Measurements from ENCODE around the gene NUDT21. TPM values are rescaled to one million over a fixed set of nuclear protein-coding genes. Genes with fewer than 3 reads are reported as not detected.

Gene NUDT21
- total and polyA plus RNA-seq, 10 donors: 19.4 to 93.0 (median 65.4) TPM

DNA sequence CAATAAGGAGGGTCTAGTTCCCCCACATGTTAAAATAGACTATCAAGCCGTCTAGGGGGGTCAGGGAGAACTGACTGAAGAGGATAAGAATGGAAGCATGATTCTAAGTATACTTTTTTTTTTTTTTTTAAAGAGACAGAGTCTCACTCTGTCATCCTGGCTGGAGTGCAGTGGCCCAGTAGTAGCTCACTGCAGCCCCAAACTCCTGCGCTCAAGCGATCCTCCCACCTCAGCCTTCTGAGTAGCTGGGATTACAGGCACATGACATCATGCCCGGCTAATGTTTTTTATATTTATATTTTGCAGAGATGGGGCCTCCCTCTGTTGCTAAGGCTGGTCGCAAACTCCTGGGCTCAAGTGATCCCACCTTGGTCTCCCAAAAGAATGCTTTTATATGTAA, 40.0 kb downstream of the NUDT21 start:
- no peaks in the 10 kb centered on the region for H3K27me3 ChIP-seq (replicated peaks in 1 of 7)
- H3K4me3 ChIP-seq: no peak overlapping the region
- intact Hi-C loops (cut with DNase I; ENCODE audit: low total_unique reads): no loop called here
- 76 to 94% (median 91%) methylated on average over 5 of the region's 5 CpGs for WGBS, 5 donors
- no peak for DNase-seq
- H3K36me3 ChIP-seq: peaks cover 7 to 80% (median 45%) of the 10 kb centered on the region in 6 donors
- H3K27ac ChIP-seq: no peak overlapping the region
- TF ChIP-seq POLR2A (IDR thresholded peaks at IDR 0.05): no peak
- TF ChIP-seq POLR2AphosphoS5 (IDR thresholded peaks at IDR 0.05): no peak
- TF ChIP-seq, protein P1, sequence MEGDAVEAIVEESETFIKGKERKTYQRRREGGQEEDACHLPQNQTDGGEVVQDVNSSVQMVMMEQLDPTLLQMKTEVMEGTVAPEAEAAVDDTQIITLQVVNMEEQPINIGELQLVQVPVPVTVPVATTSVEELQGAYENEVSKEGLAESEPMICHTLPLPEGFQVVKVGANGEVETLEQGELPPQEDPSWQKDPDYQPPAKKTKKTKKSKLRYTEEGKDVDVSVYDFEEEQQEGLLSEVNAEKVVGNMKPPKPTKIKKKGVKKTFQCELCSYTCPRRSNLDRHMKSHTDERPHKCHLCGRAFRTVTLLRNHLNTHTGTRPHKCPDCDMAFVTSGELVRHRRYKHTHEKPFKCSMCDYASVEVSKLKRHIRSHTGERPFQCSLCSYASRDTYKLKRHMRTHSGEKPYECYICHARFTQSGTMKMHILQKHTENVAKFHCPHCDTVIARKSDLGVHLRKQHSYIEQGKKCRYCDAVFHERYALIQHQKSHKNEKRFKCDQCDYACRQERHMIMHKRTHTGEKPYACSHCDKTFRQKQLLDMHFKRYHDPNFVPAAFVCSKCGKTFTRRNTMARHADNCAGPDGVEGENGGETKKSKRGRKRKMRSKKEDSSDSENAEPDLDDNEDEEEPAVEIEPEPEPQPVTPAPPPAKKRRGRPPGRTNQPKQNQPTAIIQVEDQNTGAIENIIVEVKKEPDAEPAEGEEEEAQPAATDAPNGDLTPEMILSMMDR (IDR thresholded peaks at IDR 0.05 in 8 of 11, conservative IDR thresholded peaks at IDR 0.05 in 3 of 11): no peak
- peaks cover 0 to 14% (median 10%) of the 10 kb centered on the region in 6 donors for H3K4me1 ChIP-seq
- no peaks in the 10 kb centered on the region for H3K9me3 ChIP-seq

DNA sequence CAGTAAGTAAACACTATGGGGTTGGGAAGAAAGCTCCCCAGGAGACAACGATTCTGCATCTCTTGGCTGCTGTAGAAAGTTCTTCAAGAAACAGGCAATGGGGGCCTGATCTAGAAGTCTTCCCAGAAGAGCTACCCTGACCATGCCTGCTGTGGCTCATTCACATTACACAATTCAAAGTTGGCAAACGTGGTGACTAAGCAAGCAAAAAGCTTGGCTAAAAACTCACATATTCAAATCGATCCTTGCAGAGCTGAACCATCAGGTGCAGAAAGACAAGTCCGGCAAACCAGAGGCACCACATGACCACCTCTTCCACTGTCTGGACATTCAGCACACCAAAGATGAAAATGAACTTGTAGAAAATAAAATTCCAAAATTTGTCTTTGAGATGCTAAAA, 41.9 kb downstream of the NUDT21 start:
- no peak for DNase-seq
- no peak for TF ChIP-seq POLR2AphosphoS5 (IDR thresholded peaks at IDR 0.05)
- TF ChIP-seq POLR2A (IDR thresholded peaks at IDR 0.05): no peak
- TF ChIP-seq, protein P1 (IDR thresholded peaks at IDR 0.05 in 8 of 11, conservative IDR thresholded peaks at IDR 0.05 in 3 of 11): no peak
- intact Hi-C loops (cut with DNase I; ENCODE audit: low total_unique reads): no loop called here
- WGBS, 5 donors: 65 to 89% (median 67%) methylated on average over 4 of the region's 4 CpGs
- Histone ChIP-seq H3K4me1 (peaks cover 0 to 4% (median 0%) of the 10 kb centered on the region in 6 donors), H3K36me3 (peaks cover 7 to 96% (median 56%) of the 10 kb centered on the region in 6 donors), H3K27me3 (replicated peaks in 1 of 7) (no peaks in the 10 kb centered on the region), H3K9me3 (no peaks in the 10 kb centered on the region), H3K27ac (no peak overlapping the region), H3K4me3 (no peak overlapping the region)

DNA sequence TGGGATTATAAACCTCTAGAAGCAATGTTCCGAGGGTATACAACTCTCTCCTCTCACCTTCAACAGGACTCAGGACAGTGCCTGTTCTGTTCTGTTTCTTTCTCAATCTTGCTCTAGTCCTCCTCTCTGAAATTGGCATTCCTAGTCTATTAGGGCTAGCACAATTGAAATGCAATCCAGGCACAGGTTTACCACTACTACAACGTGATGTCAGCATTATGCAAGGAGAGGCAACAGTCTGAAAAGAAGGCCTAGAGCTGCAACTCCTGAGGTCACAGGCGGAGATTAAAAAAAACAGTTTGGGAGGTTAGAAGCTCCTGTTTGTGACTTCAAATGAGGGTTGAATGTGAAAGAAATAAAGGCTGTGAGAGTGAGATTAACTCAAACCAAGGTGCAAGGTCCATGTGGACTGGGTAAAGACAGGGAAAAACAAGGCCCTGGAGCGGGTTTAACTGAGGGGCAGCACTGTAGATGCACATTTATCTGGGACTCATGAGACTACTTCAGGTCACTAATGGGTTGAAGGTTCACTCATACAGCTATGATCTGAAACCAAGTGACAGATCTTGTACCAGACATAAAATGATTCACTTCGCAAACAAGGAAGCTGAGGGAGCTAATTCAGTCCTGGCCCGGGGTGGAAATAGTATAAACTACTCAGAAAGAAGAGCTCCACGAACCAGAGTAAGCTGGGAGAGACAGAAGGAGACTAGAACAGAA, 42.6 kb downstream of the NUDT21 start:
- TF ChIP-seq, protein P1 (IDR thresholded peaks at IDR 0.05 in 8 of 11, conservative IDR thresholded peaks at IDR 0.05 in 3 of 11): no peak
- TF ChIP-seq POLR2AphosphoS5 (IDR thresholded peaks at IDR 0.05) (no peak), POLR2A (IDR thresholded peaks at IDR 0.05) (no peak)
- intact Hi-C loops (cut with DNase I; ENCODE audit: low total_unique reads): no loop called here

DNA sequence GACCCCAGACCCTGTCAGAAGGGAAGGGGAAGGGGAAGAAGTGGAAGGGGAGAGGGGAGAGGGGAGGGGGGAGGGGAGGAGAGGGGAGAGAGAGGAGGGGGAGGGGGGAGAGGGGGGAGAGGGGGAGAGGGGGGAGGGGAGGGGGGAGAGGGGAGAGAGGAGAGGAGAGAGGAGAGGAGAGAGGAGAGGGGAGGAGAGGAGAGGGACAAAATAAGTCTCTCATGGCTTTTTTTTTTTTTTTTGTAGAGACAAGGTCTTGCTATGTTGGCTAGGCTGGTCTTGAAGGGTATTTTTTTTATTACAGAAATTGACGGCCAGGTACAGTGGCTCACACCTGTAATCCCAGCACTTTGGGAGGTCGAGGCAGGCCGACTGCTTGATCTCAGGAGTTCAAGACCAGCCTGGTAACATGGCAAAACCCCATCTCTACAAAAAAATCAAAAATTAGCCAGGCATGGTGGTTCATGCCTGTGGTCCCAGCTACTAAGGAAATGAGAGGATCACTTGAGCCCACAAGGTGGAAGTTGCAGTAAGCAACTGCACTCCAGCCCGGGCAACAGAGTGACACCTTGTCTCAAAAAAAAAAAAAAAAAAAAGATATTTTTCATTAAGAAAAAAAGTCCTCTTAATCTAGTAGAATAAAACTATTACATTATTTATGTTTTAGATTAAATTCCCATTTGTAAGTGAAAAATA, 45.0 kb downstream of the NUDT21 start:
- intact Hi-C loops (cut with DNase I; ENCODE audit: low total_unique reads): no loop called here
- Histone ChIP-seq H3K9me3 (no peaks in the 10 kb centered on the region), H3K27ac (no peak overlapping the region), H3K4me1 (peaks cover 0 to 4% (median 0%) of the 10 kb centered on the region in 6 donors), H3K36me3 (peaks cover 17 to 96% (median 71%) of the 10 kb centered on the region in 6 donors), H3K4me3 (no peak overlapping the region), H3K27me3 (replicated peaks in 1 of 7) (no peaks in the 10 kb centered on the region)
- TF ChIP-seq POLR2AphosphoS5 (IDR thresholded peaks at IDR 0.05) (no peak), POLR2A (IDR thresholded peaks at IDR 0.05) (no peak)
- TF ChIP-seq, protein P1 (IDR thresholded peaks at IDR 0.05 in 8 of 11, conservative IDR thresholded peaks at IDR 0.05 in 3 of 11): no peak
- DNase-seq: no peak
- 57 to 89% (median 71%) methylated on average over 4 of the region's 4 CpGs for WGBS, 5 donors

More for the DNA sequence above, 42.6 kb downstream of the NUDT21 start:
- no peak overlapping the region for H3K27ac ChIP-seq
- no peaks in the 10 kb centered on the region for H3K9me3 ChIP-seq
- no peaks in the 10 kb centered on the region for H3K27me3 ChIP-seq (replicated peaks in 1 of 7)
- peaks cover 7 to 96% (median 61%) of the 10 kb centered on the region in 6 donors for H3K36me3 ChIP-seq
- H3K4me3 ChIP-seq: no peak overlapping the region
- peaks cover 0 to 4% (median 0%) of the 10 kb centered on the region in 6 donors for H3K4me1 ChIP-seq
- WGBS, 5 donors: 76 to 94% (median 83%) methylated on average over 7 of the region's 7 CpGs
- no peak for DNase-seq

All from spleen (tissue), 11 donors.